GM12872 (cell line): ENCODE measurements around the gene HMCN2.

Experiments
- TF ChIP-seq, protein P1 (sequence below): IDR thresholded peaks from 3 replicates; pipeline ENCODE4 v1.5.1; 2011; ENCODE audit warnings: low read depth, mild to moderate bottlenecking, low read length, moderate library complexity; ENCODE audit not compliant: insufficient read depth

Gene HMCN2

DNA sequence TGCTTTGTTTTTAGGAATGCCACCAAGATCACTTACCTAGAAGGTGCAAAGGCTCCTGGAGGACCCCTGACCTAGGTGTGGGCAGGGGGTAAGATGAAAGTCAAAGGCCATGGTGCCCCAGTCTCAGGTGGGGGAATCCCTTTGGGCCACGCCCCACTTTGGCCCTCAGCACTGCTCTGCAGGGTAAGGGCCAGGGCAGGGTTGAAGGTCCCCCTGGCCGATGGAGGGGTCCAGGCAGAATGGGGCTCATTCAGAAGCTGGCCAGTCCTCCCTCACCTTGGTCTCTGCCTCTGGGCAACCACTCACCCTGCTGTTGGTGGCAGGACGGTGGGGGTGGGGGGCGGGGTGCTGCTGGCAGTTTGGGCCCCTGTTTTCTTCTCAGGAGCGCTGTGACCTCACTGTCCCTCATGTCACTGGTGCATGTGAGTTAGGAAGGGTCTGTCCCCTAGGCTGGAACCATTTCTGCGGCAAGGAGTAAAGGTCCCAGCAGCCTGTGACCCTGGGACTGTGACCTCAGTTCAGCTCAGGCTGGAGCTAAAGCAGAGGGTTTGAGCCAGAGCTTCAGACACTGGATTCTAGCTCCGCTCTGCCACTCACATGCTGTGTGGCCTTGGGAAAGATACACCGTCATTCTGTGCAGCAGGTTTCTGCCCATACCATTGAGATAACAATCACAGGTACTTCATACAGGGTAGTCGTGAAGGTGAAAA is 177.3 kb downstream of the HMCN2 start:
- TF ChIP-seq, protein P1, sequence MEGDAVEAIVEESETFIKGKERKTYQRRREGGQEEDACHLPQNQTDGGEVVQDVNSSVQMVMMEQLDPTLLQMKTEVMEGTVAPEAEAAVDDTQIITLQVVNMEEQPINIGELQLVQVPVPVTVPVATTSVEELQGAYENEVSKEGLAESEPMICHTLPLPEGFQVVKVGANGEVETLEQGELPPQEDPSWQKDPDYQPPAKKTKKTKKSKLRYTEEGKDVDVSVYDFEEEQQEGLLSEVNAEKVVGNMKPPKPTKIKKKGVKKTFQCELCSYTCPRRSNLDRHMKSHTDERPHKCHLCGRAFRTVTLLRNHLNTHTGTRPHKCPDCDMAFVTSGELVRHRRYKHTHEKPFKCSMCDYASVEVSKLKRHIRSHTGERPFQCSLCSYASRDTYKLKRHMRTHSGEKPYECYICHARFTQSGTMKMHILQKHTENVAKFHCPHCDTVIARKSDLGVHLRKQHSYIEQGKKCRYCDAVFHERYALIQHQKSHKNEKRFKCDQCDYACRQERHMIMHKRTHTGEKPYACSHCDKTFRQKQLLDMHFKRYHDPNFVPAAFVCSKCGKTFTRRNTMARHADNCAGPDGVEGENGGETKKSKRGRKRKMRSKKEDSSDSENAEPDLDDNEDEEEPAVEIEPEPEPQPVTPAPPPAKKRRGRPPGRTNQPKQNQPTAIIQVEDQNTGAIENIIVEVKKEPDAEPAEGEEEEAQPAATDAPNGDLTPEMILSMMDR, result no peak

GRCh38 chr9:130443456-130443801 is 177.9 kb downstream of the HMCN2 start:
- TF ChIP-seq, protein P1, result no peak

GRCh38 chr9:130443840-130444492 is 178.4 kb downstream of the HMCN2 start:
- TF ChIP-seq, protein P1, result no peak

DNA sequence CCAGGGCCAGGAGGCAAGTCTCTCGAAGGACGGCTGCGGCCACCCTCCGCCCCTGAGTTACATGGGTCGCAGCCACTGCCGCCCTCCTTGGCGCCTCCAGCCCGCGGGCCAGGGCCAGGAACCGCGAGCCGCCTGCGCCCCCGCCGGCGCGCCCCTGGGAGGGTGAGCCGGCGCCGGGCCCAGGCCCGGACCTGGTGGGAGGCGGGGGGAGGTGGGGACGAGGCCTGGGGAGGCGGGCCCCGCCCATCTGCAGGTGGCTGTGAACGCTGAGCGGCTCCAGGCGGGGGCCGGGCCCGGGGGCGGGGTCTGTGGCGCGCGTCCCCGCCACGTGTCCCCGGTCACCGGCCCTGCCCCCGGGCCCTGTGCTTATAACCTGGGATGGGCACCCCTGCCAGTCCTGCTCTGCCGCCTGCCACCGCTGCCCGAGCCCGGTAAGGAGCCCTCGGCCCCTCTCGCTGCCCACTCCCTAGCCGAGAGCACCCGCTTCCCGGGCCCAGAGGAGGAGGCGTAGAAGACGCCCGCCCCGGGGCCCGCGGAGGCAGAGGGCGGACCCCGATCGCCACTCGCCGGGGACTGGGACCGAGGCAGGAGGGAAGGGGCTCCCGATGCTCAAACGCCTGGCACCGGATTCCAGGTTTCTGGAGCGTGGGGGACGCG is 179.1 kb downstream of the HMCN2 start, which contains the start of gene ASS1:
ASS1 (plus strand) TSS at position 397 of the 657 bp plus-strand sequence. CDS start 7,268 bp downstream, outside the sequence.
- TF ChIP-seq, protein P1, result no peak

GRCh38 chr9:130445268-130445983 is 179.9 kb downstream of the HMCN2 start:
- TF ChIP-seq, protein P1, result no peak

GRCh38 chr9:130446101-130446861 is 180.7 kb downstream of the HMCN2 start:
- TF ChIP-seq, protein P1, result no peak
